BJ (cell line): ENCODE measurements around the gene NPEPPS. TPM values are rescaled to one million over a fixed set of nuclear protein-coding genes. Genes with fewer than 3 reads are reported as not detected.

ENCODE experiments used
- CTCF ChIA-PET: fragments of 350-600 bp; formaldehyde crosslinking; extraction: SDS; loops from one replicate; lab custom pipeline; 2021; ENCODE audit warnings: antibody characterized with exemption, inconsistent platforms; lab: Yijun Ruan, JAX
- POLR2A ChIA-PET: fragments of 300-600 bp; sonication (Branson Sonifier 250); formaldehyde crosslinking; extraction: SDS; loops from one replicate; lab custom pipeline; 2021; ENCODE audit warnings: antibody characterized with exemption; lab: Charles Lee
- DNase-seq: peaks from one replicate; pipeline ENCODE4 v3.0.0-alpha.2; 2011; ENCODE audit warnings: low read depth
- H3K27me3 ChIP-seq: 2 replicates; pipeline ENCODE4 v1.6.0; 2011; ENCODE audit warnings: low read length; ENCODE audit not compliant: control insufficient read depth, insufficient read depth
- H3K36me3 ChIP-seq: 2 replicates; pipeline ENCODE4 v1.5.1; 2011; ENCODE audit warnings: low read length; ENCODE audit not compliant: control insufficient read depth, insufficient read depth
- H3K4me3 ChIP-seq: 2 replicates; pipeline ENCODE4 v1.5.1; 2011; ENCODE audit warnings: low read depth, mild to moderate bottlenecking, control low read depth, low read length
- CTCF ChIP-seq: IDR thresholded peaks from 2 replicates; pipeline ENCODE4 v1.5.1; 2011; ENCODE audit warnings: low read depth, mild to moderate bottlenecking, control low read depth, inconsistent platforms, low read length, moderate library complexity; ENCODE audit not compliant: insufficient read depth
- polyA plus RNA-seq: library from polyadenylated mRNA; depleted of rRNA; stranded (reverse); fragments of >200 nt; gene quantifications from 2 replicates; pipeline ENCODE4 v1.2.3, GENCODE V29; 2011

NPEPPS gene
- polyA plus RNA-seq, 1 experiment = 60.2 TPM

DNA sequence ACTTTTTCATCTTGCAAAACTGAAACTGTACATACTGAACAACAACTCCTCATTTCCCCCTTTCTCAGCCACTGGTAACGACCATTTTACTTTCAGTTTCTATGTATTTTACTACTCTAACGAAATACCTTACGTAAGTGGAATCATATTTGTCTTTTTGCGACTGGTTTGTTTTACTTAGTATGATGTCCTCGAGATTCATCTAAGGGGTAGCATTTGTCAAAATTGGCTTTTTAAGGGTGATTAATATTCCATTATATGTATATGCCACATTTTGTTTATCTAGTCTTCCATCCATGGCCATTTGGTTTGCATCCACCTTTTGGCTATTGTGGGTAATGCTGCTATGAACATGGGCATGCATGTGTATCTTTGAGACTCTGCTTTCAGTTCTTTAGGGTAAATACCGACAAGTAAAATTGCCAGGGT lies 129.2 kb downstream of the NPEPPS start:
- no peak for DNase-seq

GRCh38 chr17:47663912-47664623 lies 133.2 kb downstream of the NPEPPS start:
- H3K4me3 ChIP-seq = no peak overlapping the region
- DNase-seq = no peak
- peak; percentile 81 for TF ChIP-seq CTCF
- CTCF ChIA-PET = interaction anchor here (0.7 to 4.4 kb wide), 16 partner anchors 9 to 146 kb away, joined by 3 to 34 read pairs (median 4); partner anchors contain the start of genes KPNB1 and TBKBP1
- no peaks in the 10 kb centered on the region for H3K27me3 ChIP-seq
- POLR2A ChIA-PET = no interaction called here
- peaks cover 24% of the 10 kb centered on the region for H3K36me3 ChIP-seq

More for the DNA sequence above, 129.2 kb downstream of the NPEPPS start:
- Histone ChIP-seq H3K4me3 (no peak overlapping the region), H3K27me3 (no peaks in the 10 kb centered on the region), H3K36me3 (peaks cover 30% of the 10 kb centered on the region)
- ChIA-PET CTCF (no interaction called here), POLR2A (no interaction called here)
- no peak for TF ChIP-seq CTCF

- ChIA-PET POLR2A (no interaction called here), CTCF (interaction anchor here (0.7 to 4.4 kb wide), 12 partner anchors 9 to 132 kb away, joined by 3 to 34 read pairs (median 4); partner anchors contain the start of genes KPNB1 and TBKBP1)
- Histone ChIP-seq H3K27me3 (no peaks in the 10 kb centered on the region), H3K4me3 (no peak overlapping the region), H3K36me3 (peaks cover 27% of the 10 kb centered on the region)
- no peak for TF ChIP-seq CTCF
- no peak for DNase-seq
Measured at GRCh38 chr17:47664624-47664941, 133.7 kb downstream of the NPEPPS start.

DNA sequence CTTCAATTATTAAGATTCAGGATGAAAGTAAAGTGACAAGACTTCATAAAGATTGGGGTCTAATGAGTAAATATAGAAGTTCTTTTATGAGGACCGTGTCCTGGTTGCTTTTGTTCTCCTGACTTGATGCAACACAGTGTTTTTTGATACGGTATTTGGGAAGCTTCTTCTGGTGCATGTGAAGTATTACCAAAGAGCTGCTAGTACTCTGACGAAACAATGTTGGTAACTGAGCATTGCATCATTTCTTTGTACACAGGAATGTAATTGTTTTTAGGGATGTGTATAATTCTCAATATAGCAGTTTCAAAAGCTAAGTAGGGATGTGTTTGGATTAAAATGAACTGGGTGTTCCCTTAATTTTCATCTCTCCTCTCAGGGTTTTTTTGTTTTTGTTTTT lies 134.7 kb downstream of the NPEPPS start:
- CTCF ChIA-PET = interaction anchor here (0.9 to 4.4 kb wide), 9 partner anchors 8 to 136 kb away, joined by 3 to 34 read pairs (median 6); partner anchors contain the start of gene KPNB1
- POLR2A ChIA-PET = interaction anchor here (0.9 kb wide), 1 partner anchor 15 kb away, joined by 5 read pairs; no protein-coding TSS in a partner anchor
- Histone ChIP-seq H3K4me3 (no peak overlapping the region), H3K36me3 (peaks cover 34% of the 10 kb centered on the region), H3K27me3 (no peaks in the 10 kb centered on the region)
- DNase-seq = no peak
- no peak for TF ChIP-seq CTCF

DNA sequence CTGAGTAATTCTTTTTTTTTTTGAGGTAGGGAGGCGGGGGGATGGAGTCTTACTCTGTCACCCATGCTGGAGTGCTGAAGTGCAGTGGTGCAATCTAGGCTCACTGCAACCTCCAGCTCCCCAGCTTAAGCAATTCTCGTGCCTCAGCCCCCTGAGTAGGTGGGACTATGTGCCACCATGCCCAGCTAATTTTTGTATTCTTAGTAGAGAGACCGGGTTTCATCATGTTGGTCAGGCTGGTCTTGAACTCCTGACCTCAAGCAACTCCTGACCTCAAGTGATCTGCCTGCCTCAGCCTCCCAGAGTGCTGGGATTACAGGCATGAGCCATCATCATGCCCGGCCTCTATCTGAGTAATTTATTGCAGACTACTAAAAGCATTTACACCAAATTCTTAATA lies 138.2 kb downstream of the NPEPPS start:
- Histone ChIP-seq H3K4me3 (no peak overlapping the region), H3K36me3 (peaks cover 35% of the 10 kb centered on the region), H3K27me3 (no peaks in the 10 kb centered on the region)
- no peak for TF ChIP-seq CTCF
- CTCF ChIA-PET = interaction anchor here (0.5 kb wide), 1 partner anchor 51 kb away, joined by 3 read pairs; no protein-coding TSS in a partner anchor
- no peak for DNase-seq
- POLR2A ChIA-PET = no interaction called here
